Gastroesophageal sphincter (tissue), 3 donors: ENCODE results near the gene BLTP1.

Source experiments
- EP300 ChIP-seq: sonication (generic); formaldehyde crosslinking; IDR thresholded peaks from one replicate; pipeline ENCODE4 v1.6.1; 2017; ENCODE audit warnings: antibody characterized with exemption, mild to moderate bottlenecking
- POLR2A ChIP-seq, 2 donors: fragments of 450-650 bp; IDR thresholded peaks; one replicate each; pipeline ENCODE4 v1.6.1; 2017; ENCODE audit warnings: antibody characterized with exemption in 2 of 2, mild to moderate bottlenecking in 2 of 2, moderate library complexity in 1 of 2
- POLR2AphosphoS5 ChIP-seq: sonication (generic); formaldehyde crosslinking; IDR thresholded peaks from one replicate; pipeline ENCODE4 v1.6.1; 2017; ENCODE audit warnings: antibody characterized with exemption
- TF ChIP-seq, protein P1 (sequence below), 4 experiments: fragments of 200-600 bp in 2 of 4; fragments of 450-650 bp in 2 of 4; sonication (generic) in 1 of 4; IDR thresholded peaks; one replicate each; pipeline ENCODE4 v1.5.1; 2017 to 2019; ENCODE audit warnings: antibody characterized with exemption in 4 of 4, mild to moderate bottlenecking in 2 of 4, moderate library complexity in 2 of 4

- TF ChIP-seq, protein P1, sequence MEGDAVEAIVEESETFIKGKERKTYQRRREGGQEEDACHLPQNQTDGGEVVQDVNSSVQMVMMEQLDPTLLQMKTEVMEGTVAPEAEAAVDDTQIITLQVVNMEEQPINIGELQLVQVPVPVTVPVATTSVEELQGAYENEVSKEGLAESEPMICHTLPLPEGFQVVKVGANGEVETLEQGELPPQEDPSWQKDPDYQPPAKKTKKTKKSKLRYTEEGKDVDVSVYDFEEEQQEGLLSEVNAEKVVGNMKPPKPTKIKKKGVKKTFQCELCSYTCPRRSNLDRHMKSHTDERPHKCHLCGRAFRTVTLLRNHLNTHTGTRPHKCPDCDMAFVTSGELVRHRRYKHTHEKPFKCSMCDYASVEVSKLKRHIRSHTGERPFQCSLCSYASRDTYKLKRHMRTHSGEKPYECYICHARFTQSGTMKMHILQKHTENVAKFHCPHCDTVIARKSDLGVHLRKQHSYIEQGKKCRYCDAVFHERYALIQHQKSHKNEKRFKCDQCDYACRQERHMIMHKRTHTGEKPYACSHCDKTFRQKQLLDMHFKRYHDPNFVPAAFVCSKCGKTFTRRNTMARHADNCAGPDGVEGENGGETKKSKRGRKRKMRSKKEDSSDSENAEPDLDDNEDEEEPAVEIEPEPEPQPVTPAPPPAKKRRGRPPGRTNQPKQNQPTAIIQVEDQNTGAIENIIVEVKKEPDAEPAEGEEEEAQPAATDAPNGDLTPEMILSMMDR (IDR thresholded peaks at IDR 0.05): no peak
- no peak for TF ChIP-seq POLR2A (IDR thresholded peaks at IDR 0.05)
- TF ChIP-seq POLR2AphosphoS5: no peak
- TF ChIP-seq EP300: no peak
Measured at GRCh38 chr4:122142687-122143086, 9.4 kb upstream of the BLTP1 start.
